VCaP (cell line): ENCODE results near the gene ZNF460.

Experiments used
- H3K27ac ChIP-seq: fragments of 450-650 bp; 2 replicates; pipeline ENCODE4 v1.5.1; 2017
- TF ChIP-seq, protein P1 (sequence below): fragments of 450-650 bp; conservative IDR thresholded peaks from 2 replicates; pipeline ENCODE4 v1.5.1; 2017; ENCODE audit warnings: mild to moderate bottlenecking, moderate library complexity

ZNF460 gene

GRCh38 chr19:57267291-57267690 is 13.0 kb upstream of the ZNF460 start:
- no peak overlapping the region for H3K27ac ChIP-seq

GRCh38 chr19:57269515-57270250 is 10.6 kb upstream of the ZNF460 start:
- TF ChIP-seq, protein P1, sequence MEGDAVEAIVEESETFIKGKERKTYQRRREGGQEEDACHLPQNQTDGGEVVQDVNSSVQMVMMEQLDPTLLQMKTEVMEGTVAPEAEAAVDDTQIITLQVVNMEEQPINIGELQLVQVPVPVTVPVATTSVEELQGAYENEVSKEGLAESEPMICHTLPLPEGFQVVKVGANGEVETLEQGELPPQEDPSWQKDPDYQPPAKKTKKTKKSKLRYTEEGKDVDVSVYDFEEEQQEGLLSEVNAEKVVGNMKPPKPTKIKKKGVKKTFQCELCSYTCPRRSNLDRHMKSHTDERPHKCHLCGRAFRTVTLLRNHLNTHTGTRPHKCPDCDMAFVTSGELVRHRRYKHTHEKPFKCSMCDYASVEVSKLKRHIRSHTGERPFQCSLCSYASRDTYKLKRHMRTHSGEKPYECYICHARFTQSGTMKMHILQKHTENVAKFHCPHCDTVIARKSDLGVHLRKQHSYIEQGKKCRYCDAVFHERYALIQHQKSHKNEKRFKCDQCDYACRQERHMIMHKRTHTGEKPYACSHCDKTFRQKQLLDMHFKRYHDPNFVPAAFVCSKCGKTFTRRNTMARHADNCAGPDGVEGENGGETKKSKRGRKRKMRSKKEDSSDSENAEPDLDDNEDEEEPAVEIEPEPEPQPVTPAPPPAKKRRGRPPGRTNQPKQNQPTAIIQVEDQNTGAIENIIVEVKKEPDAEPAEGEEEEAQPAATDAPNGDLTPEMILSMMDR, result no peak
- no peak overlapping the region for H3K27ac ChIP-seq

More at GRCh38 chr19:57267291-57267690, 13.0 kb upstream of the ZNF460 start:
- TF ChIP-seq, protein P1, result no peak

DNA sequence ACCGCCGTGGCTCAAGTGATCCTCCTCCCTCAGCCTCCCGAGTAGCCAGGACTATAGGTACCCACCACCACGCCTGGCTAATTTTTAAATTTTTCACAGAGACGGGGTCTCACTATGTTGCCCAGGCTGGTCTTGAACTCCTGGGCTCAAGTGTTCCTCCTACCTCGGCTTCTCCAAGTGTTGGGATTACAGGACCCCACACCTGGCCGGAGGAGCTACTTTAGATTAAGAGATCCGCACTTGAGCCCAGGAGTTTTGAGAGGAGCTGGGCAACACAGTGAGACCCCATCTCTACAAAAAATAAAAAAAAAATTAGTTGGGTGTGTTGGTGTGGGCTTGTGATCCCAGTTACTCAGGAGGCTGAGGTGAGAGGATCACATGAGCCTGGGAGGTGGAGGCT is 9.0 kb upstream of the ZNF460 start:
- TF ChIP-seq, protein P1, result no peak

GRCh38 chr19:57273014-57273413 is 7.3 kb upstream of the ZNF460 start:
- TF ChIP-seq, protein P1, result no peak

More for the DNA sequence above, 9.0 kb upstream of the ZNF460 start:
- H3K27ac ChIP-seq, result no peak overlapping the region

GRCh38 chr19:57276430-57276829 is 3.9 kb upstream of the ZNF460 start:
- TF ChIP-seq, protein P1, result no peak
- no peak overlapping the region for H3K27ac ChIP-seq

More at GRCh38 chr19:57273014-57273413, 7.3 kb upstream of the ZNF460 start:
- no peak overlapping the region for H3K27ac ChIP-seq

- peak overlapping the region; percentile 99 for H3K27ac ChIP-seq
These were observed 1.8 kb upstream of the ZNF460 start for GRCh38 chr19:57278481-57278880.

DNA sequence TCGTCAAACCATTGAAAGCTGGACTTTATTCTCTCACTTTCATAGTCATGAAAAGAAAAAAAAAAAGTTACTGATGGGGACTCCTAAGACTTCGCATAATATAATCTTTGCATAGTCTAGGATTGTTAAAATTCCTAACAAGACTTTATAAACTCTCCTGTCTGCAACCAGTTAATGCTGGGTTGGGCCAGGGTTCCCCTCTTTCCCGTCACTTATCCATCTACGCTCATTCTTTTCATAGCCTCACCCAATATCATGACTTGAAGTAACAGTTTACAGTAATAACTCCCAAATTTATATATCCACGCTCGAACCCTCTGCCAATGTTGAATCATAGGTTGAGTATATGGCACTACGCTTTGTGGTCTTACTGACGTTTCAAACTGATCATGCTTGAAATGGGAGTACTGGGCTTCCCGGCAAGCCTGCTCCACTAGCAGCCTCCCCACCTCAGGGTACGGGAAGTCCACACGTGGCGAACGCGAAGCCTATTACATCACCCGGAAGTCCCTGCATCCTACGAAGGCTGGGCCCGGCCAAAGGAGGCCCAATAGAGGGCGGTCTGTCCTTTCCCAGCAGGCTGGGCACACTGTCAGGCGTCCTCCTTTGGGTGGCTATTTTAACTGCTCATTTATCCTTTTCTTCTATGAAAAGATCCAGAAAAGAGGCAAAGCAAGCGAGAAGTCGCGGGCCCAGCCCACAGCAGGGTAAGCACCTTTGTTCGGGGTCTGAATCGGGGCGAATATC is 694 bp upstream of the ZNF460 start:
- peak overlapping the region; percentile 99 for H3K27ac ChIP-seq
- TF ChIP-seq, protein P1, result peak; percentile 46
